GM12801 (cell line): ENCODE measurements around the gene OGDH.

ENCODE experiments used
- CTCF ChIP-seq: IDR thresholded peaks from one replicate; pipeline ENCODE4 v1.5.1; 2011; ENCODE audit warnings: control low read depth; ENCODE audit not compliant: insufficient read length; ENCODE audit errors: extremely low read depth

The OGDH gene

GRCh38 chr7:44749992-44750391, 143.6 kb downstream of the OGDH start:
- TF ChIP-seq CTCF, result no peak

DNA sequence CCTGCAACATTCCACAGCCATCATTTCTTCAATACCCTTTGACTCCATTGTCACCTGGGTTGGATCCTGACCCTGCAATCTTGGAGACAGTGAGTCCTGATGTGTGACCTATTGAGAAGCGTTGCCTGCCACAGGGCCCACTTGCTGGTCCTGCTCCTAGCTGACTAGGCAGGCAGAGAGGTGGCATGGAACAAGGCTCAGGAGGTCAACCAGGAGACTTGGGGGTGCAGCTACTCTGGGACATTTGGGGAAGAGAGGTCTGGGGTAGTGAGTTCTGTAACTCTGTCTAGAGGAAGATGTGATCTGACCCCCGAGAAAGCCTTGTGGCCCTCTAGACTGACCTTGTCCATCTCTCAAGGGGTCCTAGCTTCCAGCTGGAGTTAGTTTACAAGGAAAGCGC, 144.0 kb downstream of the OGDH start:
- no peak for TF ChIP-seq CTCF

- no peak for TF ChIP-seq CTCF
Measured at GRCh38 chr7:44750921-44751571, 144.6 kb downstream of the OGDH start.

DNA sequence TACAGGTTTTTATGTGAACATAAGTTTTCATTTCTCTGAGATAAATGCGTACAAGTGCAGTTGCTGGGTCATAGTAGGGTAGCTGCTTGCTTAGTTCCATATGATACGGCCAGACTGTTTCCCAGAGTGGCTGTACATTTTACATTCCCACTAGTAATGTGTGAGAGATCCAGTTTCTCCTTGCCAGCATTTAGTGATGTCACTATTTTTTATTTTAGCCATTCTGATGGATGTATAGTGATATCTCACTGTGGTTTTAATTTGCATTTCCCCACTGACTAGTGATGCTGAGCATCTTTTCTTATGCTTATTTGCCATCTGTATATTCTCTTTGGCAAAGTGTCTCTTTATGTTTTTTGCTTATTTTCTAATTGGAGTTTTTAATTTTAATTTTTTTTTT, 146.4 kb downstream of the OGDH start:
- TF ChIP-seq CTCF, result no peak

- TF ChIP-seq CTCF, result no peak
Measured at GRCh38 chr7:44754802-44755697, 148.6 kb downstream of the OGDH start.

DNA sequence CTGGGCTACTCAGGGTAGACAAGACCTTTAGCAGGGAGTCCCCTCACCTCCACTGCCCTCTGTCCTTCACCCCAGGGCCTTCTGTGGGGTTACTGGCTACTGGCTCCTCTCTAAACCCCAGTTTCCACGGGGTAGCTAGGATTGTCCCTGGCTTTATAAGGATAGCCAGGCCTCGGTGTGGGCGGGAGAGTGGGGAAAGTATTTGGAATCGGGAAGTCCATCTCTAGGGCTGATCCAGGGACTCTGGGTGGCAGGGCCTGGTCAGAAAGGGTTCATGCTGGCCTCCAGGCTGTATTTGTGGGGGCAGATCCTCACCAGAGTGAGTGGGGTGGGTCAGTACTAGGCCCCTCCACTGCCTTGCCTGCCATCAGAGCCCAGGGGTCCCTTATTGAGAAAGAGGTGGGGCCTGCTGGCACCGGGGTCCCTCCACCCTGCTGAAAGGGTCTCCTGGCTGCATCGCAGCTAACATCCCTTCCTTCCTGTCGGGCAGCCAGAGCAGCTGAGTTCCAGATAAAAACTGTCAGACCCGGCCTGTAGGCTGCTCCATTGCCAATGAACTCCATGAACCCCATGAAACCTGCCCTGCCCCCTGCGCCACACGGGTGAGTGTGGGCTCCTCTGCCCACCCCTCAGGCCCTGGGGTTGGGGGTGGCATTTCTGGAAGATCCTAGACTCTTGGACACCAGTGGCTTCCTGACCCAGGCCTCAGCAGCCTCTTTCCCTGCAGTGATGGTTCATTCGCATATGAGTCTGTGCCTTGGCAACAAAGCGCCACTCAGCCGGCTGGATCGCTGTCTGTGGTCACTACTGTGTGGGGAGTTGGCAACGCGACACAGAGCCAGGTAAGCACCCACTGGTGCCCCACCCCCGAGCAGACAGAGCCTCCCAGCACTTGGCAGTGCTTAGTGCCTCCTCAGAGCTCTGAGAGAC, 149.5 kb downstream of the OGDH start:
- TF ChIP-seq CTCF, result no peak

- TF ChIP-seq CTCF, result no peak
Measured at GRCh38 chr7:44756904-44757303, 150.5 kb downstream of the OGDH start.
